ENCODE measurements around the gene RPL11.

DNA sequence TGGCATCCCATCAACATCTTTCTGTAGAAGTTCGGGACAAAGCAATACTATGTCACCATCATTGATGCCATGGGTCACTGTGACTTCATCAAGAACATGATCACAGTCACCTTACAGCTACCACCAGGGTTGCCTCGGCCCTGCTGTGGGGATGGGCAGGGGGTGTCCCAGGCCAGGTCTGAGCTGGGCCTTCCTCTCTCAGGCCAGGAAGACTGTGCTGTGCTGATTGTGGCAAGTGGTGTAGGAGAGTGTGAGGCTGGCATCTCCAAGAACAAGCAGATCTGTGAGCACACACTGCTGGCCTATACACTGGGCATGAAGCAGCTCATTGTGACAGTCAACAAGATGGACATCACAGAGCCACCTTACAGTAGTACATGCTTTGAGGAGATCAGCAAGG, 20.9 kb upstream of the RPL11 start:
- no peak for TF ChIP-seq CTCF (IDR thresholded peaks at IDR 0.05 in 2 of 3, conservative IDR thresholded peaks at IDR 0.05 in 1 of 3; ENCODE audit: control insufficient read depth in 2 of 3, extremely low read depth in 1 of 3, insufficient read depth in 1 of 3, low read depth in 3 of 3, low read length in 3 of 3)
- no peak for TF ChIP-seq TCF7 (IDR thresholded peaks at IDR 0.05; ENCODE audit: borderline replicate concordance)
- TF ChIP-seq HDAC2 (IDR thresholded peaks at IDR 0.05): no peak
- no peak for TF ChIP-seq POLR2AphosphoS5 (IDR thresholded peaks at IDR 0.05; ENCODE audit: low read length)
- TF ChIP-seq EGR1 (IDR thresholded peaks at IDR 0.05; ENCODE audit: borderline replicate concordance in 1 of 2, low read depth in 2 of 2, low read length in 2 of 2): no peak
- TF ChIP-seq FOXM1 (IDR thresholded peaks at IDR 0.05; ENCODE audit: low read depth, low read length): no peak
- TF ChIP-seq, protein P1, sequence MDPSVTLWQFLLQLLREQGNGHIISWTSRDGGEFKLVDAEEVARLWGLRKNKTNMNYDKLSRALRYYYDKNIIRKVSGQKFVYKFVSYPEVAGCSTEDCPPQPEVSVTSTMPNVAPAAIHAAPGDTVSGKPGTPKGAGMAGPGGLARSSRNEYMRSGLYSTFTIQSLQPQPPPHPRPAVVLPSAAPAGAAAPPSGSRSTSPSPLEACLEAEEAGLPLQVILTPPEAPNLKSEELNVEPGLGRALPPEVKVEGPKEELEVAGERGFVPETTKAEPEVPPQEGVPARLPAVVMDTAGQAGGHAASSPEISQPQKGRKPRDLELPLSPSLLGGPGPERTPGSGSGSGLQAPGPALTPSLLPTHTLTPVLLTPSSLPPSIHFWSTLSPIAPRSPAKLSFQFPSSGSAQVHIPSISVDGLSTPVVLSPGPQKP (IDR thresholded peaks at IDR 0.05; ENCODE audit: low read depth, low read length): no peak
- TF ChIP-seq, protein P2, sequence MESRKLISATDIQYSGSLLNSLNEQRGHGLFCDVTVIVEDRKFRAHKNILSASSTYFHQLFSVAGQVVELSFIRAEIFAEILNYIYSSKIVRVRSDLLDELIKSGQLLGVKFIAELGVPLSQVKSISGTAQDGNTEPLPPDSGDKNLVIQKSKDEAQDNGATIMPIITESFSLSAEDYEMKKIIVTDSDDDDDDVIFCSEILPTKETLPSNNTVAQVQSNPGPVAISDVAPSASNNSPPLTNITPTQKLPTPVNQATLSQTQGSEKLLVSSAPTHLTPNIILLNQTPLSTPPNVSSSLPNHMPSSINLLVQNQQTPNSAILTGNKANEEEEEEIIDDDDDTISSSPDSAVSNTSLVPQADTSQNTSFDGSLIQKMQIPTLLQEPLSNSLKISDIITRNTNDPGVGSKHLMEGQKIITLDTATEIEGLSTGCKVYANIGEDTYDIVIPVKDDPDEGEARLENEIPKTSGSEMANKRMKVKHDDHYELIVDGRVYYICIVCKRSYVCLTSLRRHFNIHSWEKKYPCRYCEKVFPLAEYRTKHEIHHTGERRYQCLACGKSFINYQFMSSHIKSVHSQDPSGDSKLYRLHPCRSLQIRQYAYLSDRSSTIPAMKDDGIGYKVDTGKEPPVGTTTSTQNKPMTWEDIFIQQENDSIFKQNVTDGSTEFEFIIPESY (IDR thresholded peaks at IDR 0.05): no peak
- TF ChIP-seq STAT3 (IDR thresholded peaks at IDR 0.05; ENCODE audit: low read depth, low read length): no peak
- no peak for TF ChIP-seq NRF1 (conservative IDR thresholded peaks at IDR 0.05; ENCODE audit: low read depth, low read length)
- no peak for TF ChIP-seq JUND (IDR thresholded peaks at IDR 0.05; ENCODE audit: low read depth, low read length)
- no peak for TF ChIP-seq SMC3 (IDR thresholded peaks at IDR 0.05; ENCODE audit: borderline replicate concordance, low read length)
- no peak for TF ChIP-seq RAD21 (IDR thresholded peaks at IDR 0.05; ENCODE audit: insufficient read depth, low read depth, low read length)

Measured in GM12878 (cell line).